ENCODE measurements around the gene ADIG. TPM values are rescaled to one million over a fixed set of nuclear protein-coding genes. Genes with fewer than 3 reads are reported as not detected.

The ADIG gene
- total and polyA plus RNA-seq, 9 donors = not detected

DNA sequence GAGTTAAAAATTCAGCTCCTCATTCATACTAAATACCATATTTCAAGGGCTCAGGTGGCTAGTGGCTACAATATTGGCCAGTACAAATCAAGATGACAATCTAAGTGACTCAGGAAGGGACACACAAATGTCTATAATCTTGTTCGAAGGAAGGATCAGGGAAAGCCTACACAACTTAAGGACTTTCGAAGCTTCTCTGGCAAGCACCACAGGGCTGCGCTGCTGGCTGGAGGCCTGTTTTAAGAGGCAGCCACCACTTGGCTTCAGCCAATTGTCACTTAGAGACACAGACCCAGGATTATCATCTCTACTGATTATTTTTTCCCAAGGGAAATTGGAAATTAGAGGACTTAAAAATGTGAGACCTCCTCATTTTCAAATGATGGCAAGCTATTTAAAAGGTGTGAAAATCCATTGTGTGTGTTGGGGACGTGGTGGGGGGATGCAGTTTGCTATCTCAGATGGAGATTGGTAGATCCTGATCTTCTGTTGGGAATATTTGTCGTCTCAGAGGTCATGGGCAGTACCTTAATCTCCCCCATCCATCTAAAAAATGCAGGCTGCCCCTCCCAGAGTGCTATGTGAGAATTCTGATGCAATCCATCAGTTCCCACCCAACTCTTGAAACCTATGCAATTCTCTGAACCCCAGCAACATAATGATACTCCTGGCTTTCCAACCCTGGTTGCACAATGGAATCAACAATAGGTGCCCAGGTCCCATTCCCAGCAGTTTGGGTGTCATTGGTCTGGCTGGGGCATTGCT, 31.9 kb downstream of the ADIG start:
- H3K27ac ChIP-seq = no peak overlapping the region
- H3K36me3 ChIP-seq = no peaks in the 10 kb centered on the region
- no peak overlapping the region for H3K4me3 ChIP-seq
- WGBS, 3 donors = 64 to 67% (median 64%) methylated on average over 5 of the region's 5 CpGs
- no peaks in the 10 kb centered on the region for H3K4me1 ChIP-seq (ENCODE audit: insufficient read depth)
- H3K27me3 ChIP-seq = no peaks in the 10 kb centered on the region
- H3K9me3 ChIP-seq = no peaks in the 10 kb centered on the region
- DNase-seq = no peak
- TF ChIP-seq CTCF (IDR thresholded peaks at IDR 0.05) (no peak), EP300 (IDR thresholded peaks at IDR 0.05) (no peak), POLR2A (IDR thresholded peaks at IDR 0.05) (no peak)
- intact Hi-C loops (cut with DNase I) = no loop called here

DNA sequence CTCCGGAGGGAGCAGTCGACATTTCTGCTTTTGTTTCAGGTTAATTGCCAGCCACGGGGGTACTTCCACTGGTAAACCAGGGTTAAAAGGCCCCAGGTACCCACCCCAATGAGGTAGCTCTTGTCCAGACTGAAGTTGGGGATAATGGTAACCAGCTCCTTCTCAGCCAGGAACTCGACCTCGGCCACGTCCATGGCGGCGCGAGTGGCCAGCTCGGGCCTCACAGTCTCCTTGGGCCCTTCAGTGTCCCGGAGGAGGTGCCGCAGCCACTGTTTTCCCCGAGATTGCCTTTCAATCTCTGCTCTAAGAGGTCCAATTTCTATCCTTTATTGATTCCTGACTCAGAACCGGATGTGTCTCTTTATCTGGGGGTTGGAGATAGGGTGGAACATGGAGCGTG, 34.3 kb downstream of the ADIG start:
- Histone ChIP-seq H3K4me1 (ENCODE audit: insufficient read depth) (no peaks in the 10 kb centered on the region), H3K36me3 (no peaks in the 10 kb centered on the region), H3K27me3 (no peaks in the 10 kb centered on the region), H3K27ac (no peak overlapping the region), H3K4me3 (no peak overlapping the region), H3K9me3 (no peaks in the 10 kb centered on the region)
- no peak for DNase-seq
- intact Hi-C loops (cut with DNase I) = no loop called here
- TF ChIP-seq CTCF (IDR thresholded peaks at IDR 0.05) (no peak), POLR2A (IDR thresholded peaks at IDR 0.05) (no peak), EP300 (IDR thresholded peaks at IDR 0.05) (no peak)
- WGBS, 3 donors = 85 to 88% (median 86%) methylated on average over 15 of the region's 15 CpGs

GRCh38 chr20:38616457-38616856, 35.5 kb downstream of the ADIG start:
- TF ChIP-seq POLR2A (IDR thresholded peaks at IDR 0.05) = no peak
- no peak for TF ChIP-seq CTCF (IDR thresholded peaks at IDR 0.05)
- no peak for TF ChIP-seq EP300 (IDR thresholded peaks at IDR 0.05)

DNA sequence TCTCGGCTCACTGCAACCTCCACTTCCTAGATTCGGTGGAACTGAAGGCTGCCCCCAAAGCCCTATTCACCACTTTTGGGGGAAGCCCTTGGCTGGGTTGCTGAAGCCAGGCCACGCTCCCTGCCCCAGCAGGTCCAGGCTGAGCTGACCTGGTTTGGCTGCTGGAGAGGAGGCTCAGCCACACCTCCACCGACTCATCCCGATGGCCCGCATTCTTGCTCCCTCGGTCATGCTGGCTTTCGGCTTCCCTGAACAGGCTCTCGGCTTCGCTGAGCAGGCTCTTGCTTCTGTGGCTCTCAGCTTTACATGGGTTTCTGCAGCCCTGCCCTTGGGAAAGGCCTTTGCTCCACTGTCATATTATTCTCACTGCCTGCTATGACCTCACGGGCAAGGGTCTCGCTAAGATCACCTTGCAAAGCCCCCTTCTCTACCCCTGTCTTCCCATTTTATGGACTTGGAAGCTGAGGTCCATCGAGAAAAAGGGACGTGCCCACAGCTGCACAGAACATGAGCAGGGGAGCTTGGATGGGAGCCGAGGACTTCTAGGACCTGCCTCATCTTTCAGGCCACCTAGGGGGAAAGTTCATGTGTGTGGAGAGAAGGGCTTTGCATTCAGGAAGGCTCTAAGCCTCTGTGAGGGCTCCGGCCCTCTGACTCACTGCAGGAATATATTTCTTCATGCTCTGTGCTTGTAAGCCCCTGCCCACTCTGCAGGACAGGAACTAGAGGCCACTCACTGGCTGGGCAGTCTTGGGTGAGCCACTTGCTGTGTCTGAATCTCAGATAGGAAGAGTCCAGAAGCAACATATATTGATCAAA, 36.2 kb downstream of the ADIG start:
- H3K27me3 ChIP-seq = no peaks in the 10 kb centered on the region
- no peak for TF ChIP-seq POLR2A (IDR thresholded peaks at IDR 0.05)
- TF ChIP-seq EP300 (IDR thresholded peaks at IDR 0.05) = no peak
- TF ChIP-seq CTCF (IDR thresholded peaks at IDR 0.05) = no peak
- no peak for DNase-seq
- no peak overlapping the region for H3K4me3 ChIP-seq
- no peaks in the 10 kb centered on the region for H3K4me1 ChIP-seq (ENCODE audit: insufficient read depth)
- H3K27ac ChIP-seq = no peak overlapping the region
- H3K36me3 ChIP-seq = no peaks in the 10 kb centered on the region
- intact Hi-C loops (cut with DNase I) = no loop called here
- WGBS, 3 donors = 63 to 69% (median 68%) methylated on average over 16 of the region's 16 CpGs
- H3K9me3 ChIP-seq = no peaks in the 10 kb centered on the region

More at GRCh38 chr20:38616457-38616856, 35.5 kb downstream of the ADIG start:
- H3K4me1 ChIP-seq (ENCODE audit: insufficient read depth) = no peaks in the 10 kb centered on the region
- H3K4me3 ChIP-seq = no peak overlapping the region
- H3K27me3 ChIP-seq = no peaks in the 10 kb centered on the region
- 84 to 87% (median 85%) methylated on average over 4 of the region's 4 CpGs for WGBS, 3 donors
- intact Hi-C loops (cut with DNase I) = no loop called here
- H3K36me3 ChIP-seq = no peaks in the 10 kb centered on the region
- no peak for DNase-seq
- no peaks in the 10 kb centered on the region for H3K9me3 ChIP-seq
- H3K27ac ChIP-seq = no peak overlapping the region

Data from ovary (tissue), 9 donors.